Activated T-helper 2 cell treated with anti-CD3 and anti-CD28 coated beads, Interferon-gamma antibody, Interleukin-2, Interleukin-4, amounts not matched to agents 10 μg/mL and 5 μg/mL and 100 μg/mL, durations not matched to agents 14 hours and 24 hours and 36 hours (primary cell): Measurements from ENCODE around the gene PHLDB3. TPM values are rescaled to one million over a fixed set of nuclear protein-coding genes. Genes with fewer than 3 reads are reported as not detected.

Source experiments
- DNase-seq: peaks from one replicate; pipeline ENCODE4 v3.0.0; 2021; ENCODE audit warnings: low spot score
- H3K27ac Mint-ChIP-seq: one replicate; pipeline ENCODE4 v1.8.0; 2021; ENCODE audit warnings: mixed read lengths
- H3K27me3 Mint-ChIP-seq: one replicate; pipeline ENCODE4 v1.8.0; 2021; ENCODE audit warnings: low read depth, mixed read lengths
- H3K36me3 Mint-ChIP-seq: one replicate; pipeline ENCODE4 v1.8.0; 2021; ENCODE audit warnings: low read depth, mixed read lengths
- H3K4me1 Mint-ChIP-seq: one replicate; pipeline ENCODE4 v1.8.0; 2021; ENCODE audit warnings: low read depth, mixed read lengths
- H3K4me3 Mint-ChIP-seq: one replicate; pipeline ENCODE4 v1.8.0; 2021; ENCODE audit warnings: low read depth, mild to moderate bottlenecking, moderate library complexity, mixed read lengths
- H3K9me3 Mint-ChIP-seq: one replicate; pipeline ENCODE4 v1.8.0; 2021; ENCODE audit warnings: mixed read lengths
- intact Hi-C: fragments of 100-400 bp; cut with micrococcal nuclease; formaldehyde crosslinking; loops from one replicate; pipeline ENCODE4 v1.15.1; 2023
- total RNA-seq: library from RNA; stranded (reverse); gene quantifications from 2 replicates; pipeline ENCODE4 v1.2.3, GENCODE V29; 2022

PHLDB3 gene
- total RNA-seq, 1 donor from 2014 or later = 25.3 TPM

- intact Hi-C loops = no loop called here
- Mint-ChIP-seq H3K4me1 (no peaks in the 10 kb centered on the region), H3K36me3 (peaks cover 58% of the 10 kb centered on the region), H3K4me3 (no peak overlapping the region), H3K27ac (no peak overlapping the region), H3K27me3 (no peaks in the 10 kb centered on the region), H3K9me3 (peaks cover 5% of the 10 kb centered on the region)
- DNase-seq = no peak
These were observed 34.4 kb upstream of the PHLDB3 start for GRCh38 chr19:43538922-43539321.

DNA sequence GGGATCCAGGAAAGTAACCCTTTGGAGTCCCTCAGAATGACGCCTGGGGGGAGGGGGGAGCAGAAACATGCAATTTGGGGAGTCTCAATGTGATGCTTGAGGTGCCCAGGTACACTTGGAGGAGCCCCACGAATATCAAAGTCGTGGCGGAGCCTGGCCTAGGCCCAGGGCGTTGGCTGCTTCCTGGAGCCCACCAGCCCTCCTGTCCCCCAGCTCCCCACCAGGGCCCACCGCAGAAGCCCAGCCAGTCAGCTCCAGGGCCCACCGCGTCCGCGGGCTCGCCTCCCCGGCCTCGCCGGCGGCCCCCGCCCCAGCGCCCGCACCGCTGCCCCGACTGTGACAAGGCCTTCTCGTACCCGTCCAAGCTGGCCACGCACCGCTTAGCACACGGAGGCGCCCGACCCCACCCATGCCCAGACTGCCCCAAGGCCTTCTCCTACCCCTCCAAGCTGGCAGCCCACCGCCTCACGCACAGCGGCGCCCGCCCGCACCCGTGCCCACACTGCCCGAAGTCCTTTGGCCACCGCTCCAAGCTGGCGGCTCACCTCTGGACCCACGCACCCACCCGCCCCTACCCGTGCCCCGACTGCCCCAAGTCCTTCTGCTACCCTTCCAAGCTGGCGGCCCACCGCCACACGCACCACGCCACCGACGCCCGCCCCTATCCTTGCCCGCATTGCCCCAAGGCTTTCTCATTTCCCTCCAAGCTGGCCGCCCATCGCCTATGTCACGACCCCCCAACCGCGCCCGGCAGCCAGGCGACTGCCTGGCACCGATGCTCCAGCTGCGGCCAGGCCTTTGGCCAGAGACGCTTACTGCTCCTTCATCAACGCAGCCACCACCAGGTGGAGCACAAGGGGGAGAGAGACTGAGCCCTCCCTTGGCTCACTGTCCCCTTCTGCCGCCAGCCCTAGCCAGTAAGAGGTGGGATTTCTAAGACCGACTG is 30.5 kb upstream of the PHLDB3 start:
- Mint-ChIP-seq H3K4me1 (peaks cover 8% of the 10 kb centered on the region), H3K27me3 (no peaks in the 10 kb centered on the region), H3K4me3 (no peak overlapping the region), H3K27ac (peak overlapping the region; percentile 22), H3K9me3 (peaks cover 5% of the 10 kb centered on the region), H3K36me3 (peaks cover 27% of the 10 kb centered on the region)
- intact Hi-C loops = no loop called here
- no peak for DNase-seq

DNA sequence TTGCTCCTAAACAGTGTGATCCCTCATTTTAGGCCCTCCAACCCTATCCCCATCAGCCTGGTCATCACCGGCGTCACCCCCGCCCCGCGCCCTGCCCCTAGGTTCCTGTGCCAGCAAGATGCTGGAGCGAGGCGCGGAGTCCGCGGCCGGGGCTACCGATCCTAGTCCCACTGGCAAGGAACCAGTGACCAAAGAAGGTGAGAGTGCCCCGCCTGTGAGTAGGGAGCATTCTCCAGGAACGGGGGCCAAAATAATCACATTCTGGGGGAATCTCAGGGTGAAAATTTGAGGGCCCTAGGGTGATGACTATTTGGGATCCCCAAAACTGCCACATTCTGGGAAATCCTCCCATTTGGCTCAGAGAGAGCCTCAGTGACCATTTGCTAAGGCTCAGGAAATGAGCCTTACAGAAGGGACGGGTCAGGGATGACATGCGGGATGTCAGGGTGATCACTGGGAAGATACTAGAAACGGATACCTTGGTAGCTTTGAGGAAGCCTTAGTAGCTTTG is 29.8 kb upstream of the PHLDB3 start:
- H3K9me3 Mint-ChIP-seq = peaks cover 4% of the 10 kb centered on the region
- H3K27ac Mint-ChIP-seq = peak overlapping the region; percentile 90
- no peaks in the 10 kb centered on the region for H3K27me3 Mint-ChIP-seq
- peaks cover 22% of the 10 kb centered on the region for H3K36me3 Mint-ChIP-seq
- DNase-seq = no peak
- intact Hi-C loops = no loop called here
- H3K4me3 Mint-ChIP-seq = peak overlapping the region; percentile 87
- H3K4me1 Mint-ChIP-seq = peaks cover 8% of the 10 kb centered on the region

DNA sequence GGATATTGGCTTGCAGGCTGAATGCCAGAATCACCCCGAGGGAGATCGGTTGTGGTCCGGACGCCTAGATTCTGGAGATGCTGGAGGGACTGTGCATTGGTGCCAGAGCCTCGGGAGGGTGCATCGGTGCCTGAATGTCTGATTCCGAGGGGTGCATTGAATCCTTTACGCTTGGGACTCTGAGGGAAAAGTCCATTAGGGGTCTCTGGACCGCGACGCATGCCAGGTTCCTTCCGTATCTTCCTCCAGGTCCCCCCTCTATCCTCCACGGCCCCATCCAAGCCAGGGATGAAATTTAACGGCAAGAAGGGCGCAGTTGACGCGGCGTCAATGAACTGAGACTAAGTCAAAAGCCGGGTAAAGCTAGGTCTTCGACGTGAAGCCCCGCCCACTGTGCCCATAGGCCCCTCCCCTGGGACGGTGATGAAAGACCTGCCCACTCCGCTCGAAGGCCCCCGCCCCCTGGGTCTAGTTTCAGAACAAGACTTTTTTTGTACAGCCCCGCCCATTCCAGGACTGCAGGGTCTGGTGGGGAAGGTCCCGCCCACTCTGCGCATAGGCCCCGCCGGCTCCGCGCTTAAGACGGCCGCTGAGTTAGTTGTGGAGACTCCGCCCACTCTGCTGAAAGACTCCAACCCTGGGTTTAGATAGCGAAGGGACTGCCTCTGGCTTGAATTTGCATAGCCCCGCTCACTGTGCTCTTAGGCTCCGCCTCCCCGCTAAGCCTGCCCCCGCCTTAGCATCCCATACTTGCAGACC is 29.2 kb upstream of the PHLDB3 start:
- H3K27ac Mint-ChIP-seq = peak overlapping the region; percentile 90
- peak overlapping the region; percentile 87 for H3K4me3 Mint-ChIP-seq
- H3K4me1 Mint-ChIP-seq = peaks cover 8% of the 10 kb centered on the region
- peak; percentile 93 for DNase-seq
- H3K27me3 Mint-ChIP-seq = no peaks in the 10 kb centered on the region
- intact Hi-C loops = loop anchor here (2.0 kb wide), 2 partner anchors 63 to 71 kb away; partner anchors contain the start of genes IRGQ and ZNF576
- peaks cover 16% of the 10 kb centered on the region for H3K36me3 Mint-ChIP-seq
- no peaks in the 10 kb centered on the region for H3K9me3 Mint-ChIP-seq

DNA sequence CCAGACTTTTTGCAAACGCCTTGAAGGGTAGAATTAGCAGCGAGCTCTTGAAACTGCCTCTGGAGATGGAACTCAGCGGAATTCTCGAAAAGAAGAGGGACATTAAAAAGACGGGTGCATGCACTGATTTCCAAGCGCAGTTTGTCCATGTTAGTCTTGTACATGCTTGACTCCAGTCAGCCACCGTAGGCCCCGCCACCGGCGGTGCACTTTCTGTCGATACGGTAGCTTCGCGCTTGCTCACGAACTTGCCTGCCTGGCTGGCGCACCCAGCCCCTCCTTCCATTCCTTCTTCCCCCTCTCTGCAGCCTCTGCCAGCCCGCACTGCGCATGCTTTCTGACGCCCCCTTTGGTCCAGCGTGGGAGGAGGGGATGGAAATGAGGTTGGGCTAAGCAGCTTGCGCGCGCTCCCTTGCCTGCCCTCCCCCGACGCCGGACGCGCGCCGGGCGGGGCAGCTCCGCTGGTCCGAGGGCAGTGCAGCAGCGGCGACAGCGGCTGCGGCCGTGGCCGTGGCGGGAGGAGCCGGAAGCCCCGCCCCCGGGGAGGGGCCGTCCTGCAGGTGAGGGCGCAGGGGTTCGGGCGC is 28.5 kb upstream of the PHLDB3 start, which contains the start of gene ZNF575:
Gene ZNF575 (plus strand): TSS at position 227 of the 584 bp plus-strand sequence. CDS start 1,235 bp downstream, outside the sequence.
- Mint-ChIP-seq H3K36me3 (peaks cover 9% of the 10 kb centered on the region), H3K4me3 (peak within 1 kb of the TSS; percentile 87), H3K4me1 (peaks cover 8% of the 10 kb centered on the region), H3K9me3 (no peaks in the 10 kb centered on the region), H3K27me3 (no peaks in the 10 kb centered on the region), H3K27ac (peak within 1 kb of the TSS; percentile 90)
- intact Hi-C loops = loop anchor here (2.0 kb wide), 2 partner anchors 64 to 70 kb away; partner anchors contain the start of genes IRGQ and ZNF576
- DNase-seq = peak; percentile 85

DNA sequence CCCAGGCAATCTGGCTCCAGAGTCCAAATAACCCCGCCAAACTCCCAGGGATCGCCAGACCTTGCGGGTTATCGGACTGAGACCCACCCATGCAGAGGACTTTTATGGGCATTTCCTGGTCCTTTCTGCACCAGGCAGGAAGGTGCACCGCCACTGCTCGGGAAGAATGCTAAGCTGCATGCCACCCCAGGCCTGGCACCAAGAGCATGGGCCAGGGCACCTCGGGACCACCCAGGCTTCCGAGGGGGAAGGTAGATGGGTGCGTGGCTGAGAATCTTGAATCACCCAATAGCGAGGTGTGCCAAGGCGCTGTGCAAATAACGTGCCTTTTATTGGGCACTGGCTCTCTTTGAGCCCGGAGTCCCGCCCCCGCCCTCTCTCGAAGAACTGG is 28.0 kb upstream of the PHLDB3 start:
- no peak for DNase-seq
- peak overlapping the region; percentile 80 for H3K4me3 Mint-ChIP-seq

GRCh38 chr19:43527860-43528622 is 23.5 kb upstream of the PHLDB3 start:
- no peak for DNase-seq
- Mint-ChIP-seq H3K4me3 (peak overlapping the region; percentile 47), H3K27ac (peak overlapping the region; percentile 60), H3K27me3 (no peaks in the 10 kb centered on the region), H3K36me3 (peaks cover 7% of the 10 kb centered on the region), H3K9me3 (no peaks in the 10 kb centered on the region), H3K4me1 (peaks cover 15% of the 10 kb centered on the region)
- intact Hi-C loops = loop anchor here (2.0 to 10.0 kb wide), 3 partner anchors 54 to 257 kb away; partner anchors contain the start of gene KCNN4

More for the DNA sequence above, 28.0 kb upstream of the PHLDB3 start:
- peak overlapping the region; percentile 82 for H3K27ac Mint-ChIP-seq
- H3K27me3 Mint-ChIP-seq = no peaks in the 10 kb centered on the region
- peaks cover 8% of the 10 kb centered on the region for H3K4me1 Mint-ChIP-seq
- intact Hi-C loops = loop anchor here (2.0 kb wide), 2 partner anchors 64 to 70 kb away; partner anchors contain the start of genes IRGQ and ZNF576
- no peaks in the 10 kb centered on the region for H3K9me3 Mint-ChIP-seq
- H3K36me3 Mint-ChIP-seq = peaks cover 8% of the 10 kb centered on the region

DNA sequence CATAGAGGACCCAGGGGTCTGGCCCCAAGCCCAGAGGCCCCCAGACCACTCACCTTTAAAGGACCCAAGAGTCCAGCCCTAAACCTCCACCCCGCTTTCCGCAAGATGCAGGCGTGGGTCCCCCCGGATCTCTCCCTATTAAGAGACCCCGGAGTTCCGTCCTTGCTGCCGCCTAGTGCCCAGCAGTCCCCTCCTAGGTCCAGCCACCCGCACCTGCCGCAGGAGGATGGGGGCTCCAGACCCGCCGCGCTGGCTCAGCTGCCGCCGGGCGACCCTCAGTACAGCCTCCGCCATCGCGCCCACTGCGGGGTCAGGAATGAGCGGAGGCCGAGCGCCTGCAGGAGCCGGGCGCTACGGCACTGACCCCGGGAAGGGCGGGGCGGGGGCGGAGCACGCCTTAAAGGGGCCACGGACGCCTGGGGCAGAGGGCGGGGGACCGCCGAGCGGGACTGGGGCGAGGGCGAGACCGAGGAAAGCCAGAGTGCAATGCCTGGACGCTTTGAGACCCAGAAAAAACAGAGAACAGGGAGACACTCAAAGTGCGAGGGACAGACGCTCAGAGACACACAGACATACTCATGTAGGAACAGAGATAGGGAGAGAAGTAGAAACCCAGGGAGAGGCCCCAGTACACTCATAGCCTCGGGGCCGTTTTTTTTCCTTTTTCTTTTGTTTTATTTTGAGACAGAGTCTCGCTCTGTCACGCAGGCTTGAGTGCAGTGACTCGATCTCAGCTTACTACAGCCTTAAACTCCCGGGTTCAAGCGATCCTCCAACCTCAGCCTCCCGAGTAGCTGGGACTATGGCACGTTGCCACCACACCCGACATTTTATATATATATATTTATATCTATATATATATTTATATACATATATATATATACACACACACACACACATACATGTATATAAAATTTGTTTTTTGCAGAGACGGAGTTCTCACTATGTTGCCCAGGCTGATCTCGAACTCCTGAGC is 22.6 kb upstream of the PHLDB3 start, which contains the start of gene ETHE1:
Gene ETHE1 (minus strand): TSS at position 318 of the 976 bp plus-strand sequence. CDS start 24 bp downstream, at position 294.
- peak; percentile 76 for DNase-seq
- Mint-ChIP-seq H3K4me1 (peaks cover 12% of the 10 kb centered on the region), H3K27me3 (no peaks in the 10 kb centered on the region), H3K36me3 (peaks cover 11% of the 10 kb centered on the region), H3K27ac (peak within 1 kb of the TSS; percentile 97), H3K9me3 (no peaks in the 10 kb centered on the region), H3K4me3 (peak within 1 kb of the TSS; percentile 87)
- intact Hi-C loops = loop anchor here (2.0 to 10.0 kb wide), 3 partner anchors 55 to 258 kb away; partner anchors contain the start of gene KCNN4

DNA sequence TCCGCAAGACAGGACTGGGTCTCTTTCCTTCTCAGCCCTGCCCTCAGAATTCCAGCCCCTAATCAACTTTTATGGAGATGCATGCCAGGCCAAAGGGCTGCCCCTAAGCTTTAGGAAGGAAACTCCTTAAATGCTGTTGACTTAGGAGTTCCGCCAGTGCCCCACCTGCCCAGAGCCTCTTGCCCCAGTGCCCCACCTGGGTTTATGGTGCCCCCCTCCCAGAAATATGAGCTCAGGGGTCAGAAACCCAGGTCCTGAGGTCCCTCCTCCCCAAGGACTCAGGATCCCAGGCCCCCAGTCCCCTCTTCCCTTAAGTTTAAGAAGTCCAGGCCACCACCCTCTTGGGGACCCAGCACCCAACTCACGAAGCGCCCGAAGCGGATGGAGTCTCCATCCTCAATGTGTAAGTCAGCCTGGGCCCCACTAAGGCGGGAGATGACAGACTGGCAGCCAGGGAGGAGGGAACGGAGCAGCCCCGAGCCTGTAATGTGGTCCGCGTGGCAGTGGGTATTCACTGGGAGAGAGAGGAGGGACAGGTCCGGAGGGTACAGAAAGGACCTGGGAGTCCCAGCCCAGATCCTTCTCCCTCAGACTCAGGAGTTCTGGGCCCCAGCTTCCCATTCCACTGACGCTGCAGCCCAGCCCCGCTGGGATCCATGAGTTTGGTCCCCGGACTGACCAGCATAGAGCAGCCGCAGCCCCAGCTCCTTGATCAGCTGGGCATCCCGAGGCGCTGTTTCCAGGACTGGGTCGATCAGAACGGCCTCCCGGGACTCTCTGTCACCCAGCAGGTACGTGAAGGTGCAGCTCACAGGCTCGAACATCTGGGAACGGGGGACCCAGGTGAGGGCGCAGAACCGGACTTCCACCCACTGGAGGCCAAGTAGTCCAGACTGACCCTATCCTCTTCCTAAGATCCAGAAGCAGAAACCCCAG is 21.6 kb upstream of the PHLDB3 start:
- peak overlapping the region; percentile 97 for H3K27ac Mint-ChIP-seq
- H3K4me1 Mint-ChIP-seq = peaks cover 12% of the 10 kb centered on the region
- no peaks in the 10 kb centered on the region for H3K27me3 Mint-ChIP-seq
- peak overlapping the region; percentile 87 for H3K4me3 Mint-ChIP-seq
- H3K9me3 Mint-ChIP-seq = no peaks in the 10 kb centered on the region
- peaks cover 11% of the 10 kb centered on the region for H3K36me3 Mint-ChIP-seq
- no peak for DNase-seq
- intact Hi-C loops = loop anchor here (1.0 to 10.0 kb wide), 5 partner anchors 56 to 259 kb away; partner anchors contain the start of genes IRGQ, KCNN4 and ZNF576
